PC-9 (cell line): ENCODE results near the gene CDHR4. TPM values are rescaled to one million over a fixed set of nuclear protein-coding genes. Genes with fewer than 3 reads are reported as not detected.

Experiments
- BruUV-seq: library from RNA; stranded (reverse); fragments of 400-500 nt; replicated peaks from 2 replicates; lab custom pipeline; 2021; lab: Mats Ljungman, UMichigan
- CTCF ChIA-PET: fragments of 300-600 bp; sonication (Branson Sonifier 250); formaldehyde crosslinking; loops from one replicate; lab custom pipeline; 2022; ENCODE audit warnings: antibody characterized with exemption; lab: Charles Lee
- POLR2A ChIA-PET: fragments of 300-600 bp; sonication (Branson Sonifier 250); formaldehyde crosslinking; loops from one replicate; lab custom pipeline; 2022; ENCODE audit warnings: antibody characterized with exemption; ENCODE audit not compliant: unreplicated experiment; lab: Charles Lee
- DNase-seq, 2 experiments: peaks; one replicate each; pipeline versions ENCODE4 v3.0.0 to v3.0.0-alpha.2; 2015 to 2022; ENCODE audit warnings: mixed read lengths in 1 of 2
- H2AFZ ChIP-seq: fragments of 200-600 bp; sonication (generic); 2 replicates; pipeline ENCODE4 v1.8.1; 2017; ENCODE audit warnings: antibody characterized with exemption
- H3F3A ChIP-seq: fragments of 200-600 bp; sonication (generic); 2 replicates; pipeline ENCODE4 v1.8.1; 2017; ENCODE audit warnings: antibody characterized with exemption, mild to moderate bottlenecking, low read depth; ENCODE audit not compliant: insufficient read depth
- H3K27ac ChIP-seq: fragments of 200-600 bp; sonication (generic); 2 replicates; pipeline ENCODE4 v1.6.1; 2016; ENCODE audit warnings: mixed run types
- H3K27me3 ChIP-seq: fragments of 200-600 bp; sonication (generic); 2 replicates; pipeline ENCODE4 v1.6.1; 2016; ENCODE audit warnings: low read depth, mixed run types; ENCODE audit not compliant: insufficient read depth
- H3K36me3 ChIP-seq: fragments of 200-600 bp; sonication (generic); 2 replicates; pipeline ENCODE4 v1.6.1; 2016; ENCODE audit warnings: low read depth, mixed run types
- H3K4me1 ChIP-seq: fragments of 200-600 bp; sonication (generic); replicated peaks from 2 replicates; pipeline ENCODE4 v1.6.1; 2016; ENCODE audit warnings: mixed run types; ENCODE audit not compliant: insufficient read depth
- H3K4me2 ChIP-seq: fragments of 200-600 bp; sonication (generic); 2 replicates; pipeline ENCODE4 v1.6.1; 2017; ENCODE audit warnings: mixed run types
- H3K4me3 ChIP-seq: fragments of 200-600 bp; sonication (generic); 2 replicates; pipeline ENCODE4 v1.6.1; 2016; ENCODE audit warnings: mixed run types
- H3K79me2 ChIP-seq: fragments of 200-600 bp; sonication (generic); 2 replicates; pipeline ENCODE4 v1.6.1; 2017; ENCODE audit warnings: low read depth, mixed run types
- H3K9me2 ChIP-seq: fragments of 200-600 bp; sonication (generic); 2 replicates; pipeline ENCODE4 v1.8.1; 2017; ENCODE audit warnings: mild to moderate bottlenecking; ENCODE audit not compliant: insufficient read depth
- H3K9me3 ChIP-seq: fragments of 200-600 bp; sonication (generic); 2 replicates; pipeline ENCODE4 v1.8.1; 2016; ENCODE audit warnings: low read depth; ENCODE audit not compliant: insufficient read depth
- H4K20me1 ChIP-seq: fragments of 200-600 bp; sonication (generic); 2 replicates; pipeline ENCODE4 v1.8.1; 2017; ENCODE audit not compliant: insufficient read depth
- CTCF ChIP-seq: fragments of 200-600 bp; sonication (generic); conservative IDR thresholded peaks from 2 replicates; pipeline ENCODE4 v1.6.1; 2017; ENCODE audit warnings: mixed run types, antibody characterized with exemption, mild to moderate bottlenecking, moderate library complexity
- EZH2 ChIP-seq: fragments of 200-600 bp; sonication (generic); IDR thresholded peaks from 2 replicates; pipeline ENCODE4 v1.8.0; 2017; ENCODE audit warnings: antibody characterized with exemption, low read depth
- intact Hi-C: fragments of 100-400 bp; cut with micrococcal nuclease; formaldehyde crosslinking; loops from one replicate; pipeline ENCODE4 v1.10.0; 2022; ENCODE audit not compliant: unreplicated experiment
- total RNA-seq: library from RNA; stranded (reverse); gene quantifications from 2 replicates; pipeline ENCODE4 v1.2.3, GENCODE V29; 2021

Gene CDHR4
- total RNA-seq, 1 experiment from 2014 or later, result 3.5 TPM

- no peaks in the 10 kb centered on the region for H3K27me3 ChIP-seq
- H2AFZ ChIP-seq, result no peak overlapping the region
- POLR2A ChIA-PET, result no interaction called here
- no peak for DNase-seq
- no TSS peak for BruUV-seq
- no peaks in the 10 kb centered on the region for H3K9me3 ChIP-seq
- no peaks in the 10 kb centered on the region for H3K9me2 ChIP-seq
- no peak for TF ChIP-seq CTCF
- TF ChIP-seq EZH2, result no peak
- H4K20me1 ChIP-seq, result peaks cover 10% of the 10 kb centered on the region
- intact Hi-C loops, result no loop called here
- no peak overlapping the region for H3K4me2 ChIP-seq
- no peak overlapping the region for H3K27ac ChIP-seq
- H3K4me3 ChIP-seq, result no peak overlapping the region
- no peaks in the 10 kb centered on the region for H3K36me3 ChIP-seq
- H3K79me2 ChIP-seq, result peaks cover 44% of the 10 kb centered on the region
- no peaks in the 10 kb centered on the region for H3K4me1 ChIP-seq
- H3F3A ChIP-seq, result no peaks in the 10 kb centered on the region
- CTCF ChIA-PET, result no interaction called here
These were observed 30.3 kb downstream of the CDHR4 start for GRCh38 chr3:49769286-49769915.

- peaks cover 19% of the 10 kb centered on the region for H3K79me2 ChIP-seq
- H3K9me3 ChIP-seq, result no peaks in the 10 kb centered on the region
- intact Hi-C loops, result no loop called here
- no peaks in the 10 kb centered on the region; the same call in none of the 2 replicates for H4K20me1 ChIP-seq
- H3K27me3 ChIP-seq, result no peaks in the 10 kb centered on the region
- TF ChIP-seq CTCF (no peak), EZH2 (no peak)
- POLR2A ChIA-PET, result no interaction called here
- no peaks in the 10 kb centered on the region for H3K4me1 ChIP-seq
- no peaks in the 10 kb centered on the region for H3F3A ChIP-seq
- H3K4me2 ChIP-seq, result no peak overlapping the region
- BruUV-seq, result no TSS peak
- no peak for DNase-seq
- CTCF ChIA-PET, result no interaction called here
- H3K4me3 ChIP-seq, result no peak overlapping the region
- no peaks in the 10 kb centered on the region for H3K36me3 ChIP-seq
- no peaks in the 10 kb centered on the region for H3K9me2 ChIP-seq
- H3K27ac ChIP-seq, result no peak overlapping the region
- no peak overlapping the region for H2AFZ ChIP-seq
These were observed 35.7 kb downstream of the CDHR4 start for GRCh38 chr3:49763981-49764380.

- Histone ChIP-seq H3K79me2 (peaks cover 18% of the 10 kb centered on the region), H3K9me2 (no peaks in the 10 kb centered on the region), H3F3A (no peaks in the 10 kb centered on the region), H2AFZ (no peak overlapping the region), H3K4me3 (no peak overlapping the region), H3K27me3 (no peaks in the 10 kb centered on the region), H3K4me1 (no peaks in the 10 kb centered on the region), H3K4me2 (no peak overlapping the region), H3K27ac (no peak overlapping the region), H4K20me1 (no peaks in the 10 kb centered on the region; the same call in none of the 2 replicates), H3K9me3 (no peaks in the 10 kb centered on the region), H3K36me3 (no peaks in the 10 kb centered on the region)
- POLR2A ChIA-PET, result no interaction called here
- no TSS peak for BruUV-seq
- CTCF ChIA-PET, result no interaction called here
- TF ChIP-seq EZH2, result no peak
- no peak for TF ChIP-seq CTCF
- DNase-seq, result no peak
- intact Hi-C loops, result no loop called here
These were observed 38.0 kb downstream of the CDHR4 start for GRCh38 chr3:49761661-49762060.
